T-helper 2 cell treated with Interferon-gamma antibody and Interleukin-4, amounts not matched to agents 100 ng/mL and 5 ng/mL, for 36 hours (primary cell): ENCODE data around the gene AOPEP. TPM values are rescaled to one million over a fixed set of nuclear protein-coding genes. Genes with fewer than 3 reads are reported as not detected.

Source experiments
- intact Hi-C: fragments of 100-400 bp; cut with micrococcal nuclease; formaldehyde crosslinking; loops from one replicate; pipeline ENCODE4 v1.15.1; 2023
- total RNA-seq: library from RNA; stranded (reverse); gene quantifications from 2 replicates; pipeline ENCODE4 v1.2.3, GENCODE V29; 2022

AOPEP gene
- total RNA-seq, 1 donor from 2014 or later: 14.1 TPM

- intact Hi-C loops: no loop called here
Measured at GRCh38 chr9:94911986-94912635, 185.6 kb downstream of the AOPEP start.

GRCh38 chr9:94912700-94913249, 186.3 kb downstream of the AOPEP start:
- intact Hi-C loops: no loop called here

GRCh38 chr9:94913550-94913949, 187.1 kb downstream of the AOPEP start:
- intact Hi-C loops: no loop called here

- intact Hi-C loops: no loop called here
Measured at GRCh38 chr9:94915476-94916450, 189.3 kb downstream of the AOPEP start.

- intact Hi-C loops: no loop called here
Measured at GRCh38 chr9:94916956-94917355, 190.5 kb downstream of the AOPEP start.

GRCh38 chr9:94918038-94918753, 191.7 kb downstream of the AOPEP start:
- intact Hi-C loops: no loop called here

GRCh38 chr9:94919376-94920098, 193.0 kb downstream of the AOPEP start:
- intact Hi-C loops: no loop called here

- intact Hi-C loops: no loop called here
Measured at GRCh38 chr9:94920420-94921091, 194.1 kb downstream of the AOPEP start.

GRCh38 chr9:94921092-94921471, 194.6 kb downstream of the AOPEP start:
- intact Hi-C loops: no loop called here

GRCh38 chr9:94921656-94922055, 195.2 kb downstream of the AOPEP start:
- intact Hi-C loops: no loop called here

GRCh38 chr9:94922098-94922607, 195.7 kb downstream of the AOPEP start:
- intact Hi-C loops: no loop called here

GRCh38 chr9:94922691-94923107, 196.2 kb downstream of the AOPEP start:
- intact Hi-C loops: no loop called here

GRCh38 chr9:94923326-94924089, 197.0 kb downstream of the AOPEP start:
- intact Hi-C loops: no loop called here

- intact Hi-C loops: no loop called here
Measured at GRCh38 chr9:94925751-94926430, 199.4 kb downstream of the AOPEP start.

- intact Hi-C loops: no loop called here
Measured at GRCh38 chr9:94926431-94926800, 199.9 kb downstream of the AOPEP start.

- intact Hi-C loops: no loop called here
Measured at GRCh38 chr9:94927048-94927761, 200.7 kb downstream of the AOPEP start.

- intact Hi-C loops: no loop called here
Measured at GRCh38 chr9:94927762-94928670, 201.5 kb downstream of the AOPEP start.
